Stimulated activated CD8-positive, alpha-beta memory T cell treated with anti-CD3 and anti-CD28 coated beads, Interleukin-15, amount 100 ng/mL, for 24 hours (primary cell): ENCODE data around the gene ISG15.
A peak's percentile ranks its signal among the peaks of the same experiment; 100 is the strongest.
"Not testable (repeated sequence)": the region's sequence is repeated elsewhere in the genome, so short reads cannot be mapped to it uniquely, and the experiment has no call there.

Experiments
- DNase-seq: peaks from one replicate; pipeline ENCODE4 v3.0.0-alpha.2; 2020; ENCODE audit warnings: low read depth

Gene ISG15

GRCh38 chr1:1046767-1047166 is 33.5 kb downstream of the ISG15 start:
- no peak for DNase-seq

- DNase-seq: no peak
Measured at GRCh38 chr1:1047407-1047806, 34.1 kb downstream of the ISG15 start.

- no peak for DNase-seq
Measured at GRCh38 chr1:1047963-1048362, 34.7 kb downstream of the ISG15 start.

- no peak for DNase-seq
Measured at GRCh38 chr1:1048765-1049164, 35.5 kb downstream of the ISG15 start.

GRCh38 chr1:1049318-1050165 is 36.2 kb downstream of the ISG15 start:
- DNase-seq: no peak

- no peak for DNase-seq
Measured at GRCh38 chr1:1050577-1051052, 37.3 kb downstream of the ISG15 start.

- DNase-seq: no peak
Measured at GRCh38 chr1:1051127-1051810, 38.0 kb downstream of the ISG15 start.

- no peak for DNase-seq
Measured at GRCh38 chr1:1052003-1052840, 38.9 kb downstream of the ISG15 start.

- DNase-seq: no peak
Measured at GRCh38 chr1:1053022-1053421, 39.7 kb downstream of the ISG15 start.

GRCh38 chr1:1053682-1054081 is 40.4 kb downstream of the ISG15 start:
- DNase-seq: no peak

GRCh38 chr1:1054099-1054700 is 40.9 kb downstream of the ISG15 start:
- no peak for DNase-seq

- DNase-seq: no peak
Measured at GRCh38 chr1:1054971-1055370, 41.7 kb downstream of the ISG15 start.

- DNase-seq: no peak
Measured at GRCh38 chr1:1055841-1056736, 42.8 kb downstream of the ISG15 start.

- DNase-seq: not testable (repeated sequence)
Measured at GRCh38 chr1:1057769-1058087, 44.4 kb downstream of the ISG15 start.

GRCh38 chr1:1058088-1058905 is 45.0 kb downstream of the ISG15 start:
- DNase-seq: no peak

GRCh38 chr1:1058921-1059493 is 45.7 kb downstream of the ISG15 start:
- no peak for DNase-seq

GRCh38 chr1:1059494-1060280 is 46.4 kb downstream of the ISG15 start:
- peak; percentile 97 for DNase-seq

- no peak for DNase-seq
Measured at GRCh38 chr1:1060281-1061000, 47.1 kb downstream of the ISG15 start.
